H9 (cell line): Measurements from ENCODE around the gene C3. TPM values are rescaled to one million over a fixed set of nuclear protein-coding genes. Genes with fewer than 3 reads are reported as not detected.

Experiments
- DNase-seq: peaks from one replicate; pipeline ENCODE4 v3.0.0-alpha.2; 2017
- H2AFZ ChIP-seq: one replicate; pipeline ENCODE4 v1.6.1; 2013; ENCODE audit warnings: mild to moderate bottlenecking, low read length, control low read depth, moderate library complexity
- H2AK5ac ChIP-seq: 2 replicates; pipeline ENCODE4 v1.6.1; 2013; ENCODE audit warnings: low read length, control low read depth, mixed read lengths; ENCODE audit not compliant: insufficient read length
- H2BK120ac ChIP-seq: one replicate; pipeline ENCODE4 v1.6.1; 2013; ENCODE audit warnings: low read depth, mild to moderate bottlenecking, low read length, control low read depth, inconsistent platforms; ENCODE audit not compliant: poor library complexity, severe bottlenecking
- H2BK12ac ChIP-seq: 2 replicates; pipeline ENCODE4 v1.6.1; 2013; ENCODE audit warnings: low read length, control low read depth, mixed read lengths, low read depth; ENCODE audit not compliant: insufficient read length
- H2BK15ac ChIP-seq: 2 replicates; pipeline ENCODE4 v1.6.1; 2013; ENCODE audit warnings: low read depth, low read length, control low read depth
- H2BK20ac ChIP-seq: one replicate; pipeline ENCODE4 v1.6.1; 2013; ENCODE audit warnings: low read depth, mild to moderate bottlenecking, low read length, control low read depth, inconsistent platforms; ENCODE audit not compliant: poor library complexity, severe bottlenecking
- H2BK5ac ChIP-seq: 2 replicates; pipeline ENCODE4 v1.6.1; 2013; ENCODE audit warnings: low read length, control low read depth, mixed read lengths; ENCODE audit not compliant: insufficient read length
- H3K14ac ChIP-seq: 2 replicates; pipeline ENCODE4 v1.6.1; 2013; ENCODE audit warnings: low read length, control low read depth; ENCODE audit not compliant: insufficient read depth
- H3K18ac ChIP-seq: 2 replicates; pipeline ENCODE4 v1.6.1; 2013; ENCODE audit warnings: low read depth, mild to moderate bottlenecking, mixed read lengths, low read length, control low read depth; ENCODE audit not compliant: insufficient read length
- H3K23ac ChIP-seq: 2 replicates; pipeline ENCODE4 v1.6.1; 2013; ENCODE audit warnings: low read length, control low read depth, mixed read lengths, low read depth; ENCODE audit not compliant: insufficient read length
- H3K23me2 ChIP-seq: 2 replicates; pipeline ENCODE4 v1.6.1; 2013; ENCODE audit warnings: low read depth, mild to moderate bottlenecking, mixed read lengths, low read length, control low read depth; ENCODE audit not compliant: insufficient read length, poor library complexity, severe bottlenecking
- H3K27ac ChIP-seq: 2 replicates; pipeline ENCODE4 v1.5.1; 2013; ENCODE audit warnings: low read length, control low read depth, mixed read lengths, low read depth; ENCODE audit not compliant: insufficient read length
- H3K27me3 ChIP-seq: 2 replicates; pipeline ENCODE4 v1.6.1; 2013; ENCODE audit warnings: low read length, control low read depth, inconsistent platforms; ENCODE audit not compliant: insufficient read depth
- H3K4ac ChIP-seq: 2 replicates; pipeline ENCODE4 v1.6.1; 2013; ENCODE audit warnings: low read depth, mild to moderate bottlenecking, control low read depth, inconsistent platforms, low read length, moderate library complexity
- H3K4me1 ChIP-seq: 2 replicates; pipeline ENCODE4 v1.6.1; 2013; ENCODE audit warnings: low read length, control low read depth, inconsistent platforms; ENCODE audit not compliant: insufficient read depth
- H3K4me2 ChIP-seq: 2 replicates; pipeline ENCODE4 v1.6.1; 2013; ENCODE audit warnings: low read length, control low read depth, mixed read lengths; ENCODE audit not compliant: insufficient read length, insufficient read depth
- H3K56ac ChIP-seq: 2 replicates; pipeline ENCODE4 v1.6.1; 2013; ENCODE audit warnings: low read depth, mild to moderate bottlenecking, mixed read lengths, low read length, control low read depth; ENCODE audit not compliant: insufficient read length
- H3K79me1 ChIP-seq: 2 replicates; pipeline ENCODE4 v1.6.1; 2013; ENCODE audit warnings: low read depth, mild to moderate bottlenecking, moderate library complexity, low read length, control low read depth, inconsistent platforms; ENCODE audit not compliant: insufficient read depth, poor library complexity, severe bottlenecking
- H3K79me2 ChIP-seq: 2 replicates; pipeline ENCODE4 v1.6.1; 2013; ENCODE audit warnings: low read length, control low read depth, inconsistent platforms; ENCODE audit not compliant: insufficient read depth
- H3K9ac ChIP-seq: 2 replicates; pipeline ENCODE4 v1.6.1; 2013; ENCODE audit warnings: low read length, control low read depth, mixed read lengths; ENCODE audit not compliant: insufficient read length; ENCODE audit errors: extremely low read depth
- H3K9me3 ChIP-seq: one replicate; pipeline ENCODE4 v1.6.1; 2013; ENCODE audit warnings: low read depth, low read length, inconsistent platforms; ENCODE audit not compliant: control insufficient read depth
- H3T11ph ChIP-seq: one replicate; pipeline ENCODE4 v1.6.1; 2013; ENCODE audit warnings: mild to moderate bottlenecking, low read length, control low read depth, inconsistent platforms
- H4K20me1 ChIP-seq: one replicate; pipeline ENCODE4 v1.6.1; 2013; ENCODE audit not compliant: control insufficient read depth, insufficient read length, insufficient read depth
- H4K5ac ChIP-seq: 2 replicates; pipeline ENCODE4 v1.6.1; 2013; ENCODE audit warnings: low read depth, mild to moderate bottlenecking, mixed read lengths, low read length, control low read depth; ENCODE audit not compliant: insufficient read length
- H4K8ac ChIP-seq: replicated peaks from 2 replicates; pipeline ENCODE4 v1.6.1; 2013; ENCODE audit warnings: low read length, control low read depth, mixed read lengths, low read depth; ENCODE audit not compliant: insufficient read length
- H4K91ac ChIP-seq: 2 replicates; pipeline ENCODE4 v1.6.1; 2013; ENCODE audit warnings: low read depth, mild to moderate bottlenecking, moderate library complexity, mixed read lengths, low read length, control low read depth; ENCODE audit not compliant: insufficient read length
- H3K27ac Mint-ChIP-seq, 3 experiments: 2 replicates in 2 of 3; 3 replicates in 1 of 3; pipeline ENCODE4 v1.8.0; 2020 to 2021; ENCODE audit warnings: mixed read lengths in 3 of 3, mild to moderate bottlenecking in 1 of 3, moderate library complexity in 1 of 3
- H3K27me3 Mint-ChIP-seq: 2 replicates; pipeline ENCODE4 v1.8.0; 2021; ENCODE audit warnings: low read depth, mild to moderate bottlenecking, moderate library complexity, mixed read lengths
- H3K36me3 Mint-ChIP-seq, 3 experiments: 2 replicates in 2 of 3; 3 replicates in 1 of 3; pipeline ENCODE4 v1.8.0; 2020 to 2021; ENCODE audit warnings: low read depth in 3 of 3, mixed read lengths in 3 of 3; ENCODE audit not compliant: insufficient read depth in 1 of 3
- H3K4me1 Mint-ChIP-seq, 2 experiments: 2 replicates each; pipeline ENCODE4 v1.8.0; 2020; ENCODE audit warnings: mixed read lengths in 2 of 2
- H3K4me3 Mint-ChIP-seq, 2 experiments: 2 replicates in 1 of 2; 3 replicates in 1 of 2; pipeline ENCODE4 v1.8.0; 2020 to 2021; ENCODE audit warnings: mild to moderate bottlenecking in 2 of 2, mixed read lengths in 2 of 2, moderate library complexity in 1 of 2
- H3K9me3 Mint-ChIP-seq, 2 experiments: 2 replicates in 1 of 2; 3 replicates in 1 of 2; pipeline ENCODE4 v1.8.0; 2020; ENCODE audit warnings: mild to moderate bottlenecking in 2 of 2, mixed read lengths in 2 of 2, moderate library complexity in 1 of 2
- CTCF ChIP-seq: fragments of 200-600 bp; sonication (generic); conservative IDR thresholded peaks from 3 replicates; pipeline ENCODE4 v1.8.0; 2021; ENCODE audit warnings: antibody characterized with exemption, mild to moderate bottlenecking
- WGBS: extraction: QIAGEN DNeasy Blood & Tissue Kit; methylation state at CpG from one replicate; pipeline ENCODE4 v1.1.7; 2013; ENCODE audit warnings: missing lambda C conversion rate, low lambda C conversion rate, mixed read lengths; ENCODE audit not compliant: insufficient read length; ENCODE audit errors: extremely low coverage; 5-methylcytosine and 5-hydroxymethylcytosine counted together
- total RNA-seq: library from RNA; stranded (reverse); gene quantifications from 2 replicates; pipeline ENCODE4 v1.2.1, GENCODE V29; 2021

The C3 gene
- total RNA-seq, 1 experiment from 2014 or later: 5.9 TPM

- no peaks in the 10 kb centered on the region for H3K23me2 ChIP-seq
- H3K56ac ChIP-seq: no peak overlapping the region
- H3K18ac ChIP-seq: no peak overlapping the region
- peaks cover 44% of the 10 kb centered on the region for H3K27me3 Mint-ChIP-seq
- no peak overlapping the region for H3K14ac ChIP-seq
- no CpG with 5 or more reads among the region's 16 CpGs for WGBS
- no peaks in the 10 kb centered on the region for H3K4me1 ChIP-seq
- no peak overlapping the region for H2BK12ac ChIP-seq
- H3K23ac ChIP-seq: no peak overlapping the region
- no peaks in the 10 kb centered on the region for H4K20me1 ChIP-seq
- no peaks in the 10 kb centered on the region; the same call in 1 of the 2 replicates for H3K27me3 ChIP-seq
- H3T11ph ChIP-seq: no peak overlapping the region
- no peak overlapping the region for H2BK20ac ChIP-seq
- H3K79me2 ChIP-seq: no peaks in the 10 kb centered on the region
- H4K5ac ChIP-seq: no peak overlapping the region
- H4K91ac ChIP-seq: no peak overlapping the region
- no peak overlapping the region for H4K8ac ChIP-seq
- H3K9me3 ChIP-seq: no peaks in the 10 kb centered on the region
- H2BK120ac ChIP-seq: no peak overlapping the region
- H3K79me1 ChIP-seq: no peaks in the 10 kb centered on the region
- H2AFZ ChIP-seq: no peak overlapping the region
- no peak for DNase-seq
- no peak overlapping the region for H2BK5ac ChIP-seq
- H2BK15ac ChIP-seq: no peak overlapping the region
- no peak for TF ChIP-seq CTCF
- no peaks in the 10 kb centered on the region; a peak in 1 of 7 replicates for H3K36me3 Mint-ChIP-seq
- H2AK5ac ChIP-seq: no peak overlapping the region
- no peak overlapping the region for H3K27ac ChIP-seq
- H3K27ac Mint-ChIP-seq: no peak overlapping the region
- H3K4me2 ChIP-seq: no peak overlapping the region
- H3K4me3 Mint-ChIP-seq: no peak overlapping the region
- H3K4ac ChIP-seq: no peak overlapping the region
- H3K9me3 Mint-ChIP-seq: peaks cover 1 to 10% of the 10 kb centered on the region in 2 experiments
- H3K4me1 Mint-ChIP-seq: peaks cover 14 to 26% of the 10 kb centered on the region in 2 experiments
- H3K9ac ChIP-seq: no peak overlapping the region
Observed at GRCh38 chr19:6707658-6708018, 12.8 kb downstream of the C3 start.
